NT2/D1 (cell line): ENCODE results near the gene ADD2.

Source experiments
- SUZ12 ChIP-seq: IDR thresholded peaks from 2 replicates; pipeline ENCODE4 v1.6.1; 2011; ENCODE audit not compliant: insufficient read length, insufficient read depth; ENCODE audit errors: extremely low read depth
- YY1 ChIP-seq: IDR thresholded peaks from 2 replicates; pipeline ENCODE4 v1.6.1; 2011; ENCODE audit not compliant: insufficient read length, insufficient read depth

GRCh38 chr2:70732766-70733645 lies 35.0 kb downstream of the ADD2 start:
- no peak for TF ChIP-seq SUZ12
- no peak for TF ChIP-seq YY1
